ENCODE data around the gene AXL. TPM values are rescaled to one million over a fixed set of nuclear protein-coding genes. Genes with fewer than 3 reads are reported as not detected.

The AXL gene
- total RNA-seq, 1 experiment from 2014 or later = 128 TPM

- DNase-seq (ENCODE audit: low read depth, low spot score) (no peak), ATAC-seq (no peak)
- TF ChIP-seq, protein P1, sequence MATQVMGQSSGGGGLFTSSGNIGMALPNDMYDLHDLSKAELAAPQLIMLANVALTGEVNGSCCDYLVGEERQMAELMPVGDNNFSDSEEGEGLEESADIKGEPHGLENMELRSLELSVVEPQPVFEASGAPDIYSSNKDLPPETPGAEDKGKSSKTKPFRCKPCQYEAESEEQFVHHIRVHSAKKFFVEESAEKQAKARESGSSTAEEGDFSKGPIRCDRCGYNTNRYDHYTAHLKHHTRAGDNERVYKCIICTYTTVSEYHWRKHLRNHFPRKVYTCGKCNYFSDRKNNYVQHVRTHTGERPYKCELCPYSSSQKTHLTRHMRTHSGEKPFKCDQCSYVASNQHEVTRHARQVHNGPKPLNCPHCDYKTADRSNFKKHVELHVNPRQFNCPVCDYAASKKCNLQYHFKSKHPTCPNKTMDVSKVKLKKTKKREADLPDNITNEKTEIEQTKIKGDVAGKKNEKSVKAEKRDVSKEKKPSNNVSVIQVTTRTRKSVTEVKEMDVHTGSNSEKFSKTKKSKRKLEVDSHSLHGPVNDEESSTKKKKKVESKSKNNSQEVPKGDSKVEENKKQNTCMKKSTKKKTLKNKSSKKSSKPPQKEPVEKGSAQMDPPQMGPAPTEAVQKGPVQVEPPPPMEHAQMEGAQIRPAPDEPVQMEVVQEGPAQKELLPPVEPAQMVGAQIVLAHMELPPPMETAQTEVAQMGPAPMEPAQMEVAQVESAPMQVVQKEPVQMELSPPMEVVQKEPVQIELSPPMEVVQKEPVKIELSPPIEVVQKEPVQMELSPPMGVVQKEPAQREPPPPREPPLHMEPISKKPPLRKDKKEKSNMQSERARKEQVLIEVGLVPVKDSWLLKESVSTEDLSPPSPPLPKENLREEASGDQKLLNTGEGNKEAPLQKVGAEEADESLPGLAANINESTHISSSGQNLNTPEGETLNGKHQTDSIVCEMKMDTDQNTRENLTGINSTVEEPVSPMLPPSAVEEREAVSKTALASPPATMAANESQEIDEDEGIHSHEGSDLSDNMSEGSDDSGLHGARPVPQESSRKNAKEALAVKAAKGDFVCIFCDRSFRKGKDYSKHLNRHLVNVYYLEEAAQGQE (IDR thresholded peaks at IDR 0.05; ENCODE audit: insufficient read depth in 1 of 2, low read depth in 2 of 2, low read length in 1 of 2) = no peak
- TF ChIP-seq CTCF (IDR thresholded peaks at IDR 0.05) = no peak
- no peak for TF ChIP-seq POLR2AphosphoS5 (IDR thresholded peaks at IDR 0.05; ENCODE audit: low read depth, low read length)
- no peak for TF ChIP-seq TCF7L2 (IDR thresholded peaks at IDR 0.05; ENCODE audit: low read depth, low read length)
- no peak for TF ChIP-seq SIN3A (IDR thresholded peaks at IDR 0.05; ENCODE audit: borderline replicate concordance, insufficient read depth, low read depth, low read length)
- CTCF ChIA-PET = no interaction called here
- Histone ChIP-seq H3K4me1 (ENCODE audit: control insufficient read depth, insufficient read depth, low read length) (no peaks in the 10 kb centered on the region), H3K27me3 (ENCODE audit: control insufficient read depth, insufficient read depth, low read length) (no peaks in the 10 kb centered on the region), H3K27ac (ENCODE audit: low read length) (no peak overlapping the region), H3K36me3 (ENCODE audit: control insufficient read depth, insufficient read depth, low read length) (peaks cover 2% of the 10 kb centered on the region; the same call in 1 of the 2 replicates), H3K4me3 (ENCODE audit: low read depth in 2 of 2, low read length in 2 of 2) (no peak overlapping the region), H3K9me3 (ENCODE audit: control insufficient read depth, insufficient read depth, low read depth, low read length) (no peaks in the 10 kb centered on the region)
- intact Hi-C loops (cut with micrococcal nuclease; ENCODE audit: unreplicated experiment) = no loop called here
- no TSS peak for BruUV-seq (replicated peaks)
- in situ Hi-C loops (cut with HindIII; ENCODE audit: low pct_unique_long_range_greater_than_20kb, low sequenced_read_pairs) = no loop called here
- POLR2A ChIA-PET = no interaction called here
Observed at GRCh38 chr19:41238244-41238643, 19.2 kb downstream of the AXL start.

GRCh38 chr19:41239363-41239762 lies 20.3 kb downstream of the AXL start:
- POLR2A ChIA-PET = no interaction called here

More at GRCh38 chr19:41239363-41239762, 20.3 kb downstream of the AXL start:
- no peak overlapping the region for H3K4me3 ChIP-seq (ENCODE audit: low read depth in 2 of 2, low read length in 2 of 2)
- no TSS peak for BruUV-seq (replicated peaks)
- no peaks in the 10 kb centered on the region for H3K9me3 ChIP-seq (ENCODE audit: control insufficient read depth, insufficient read depth, low read depth, low read length)
- DNase-seq (ENCODE audit: low read depth, low spot score) (no peak), ATAC-seq (no peak)
- H3K27ac ChIP-seq (ENCODE audit: low read length) = no peak overlapping the region
- H3K36me3 ChIP-seq (ENCODE audit: control insufficient read depth, insufficient read depth, low read length) = peaks cover under 1% of the 10 kb centered on the region; the same call in 1 of the 2 replicates
- no peaks in the 10 kb centered on the region for H3K4me1 ChIP-seq (ENCODE audit: control insufficient read depth, insufficient read depth, low read length)
- in situ Hi-C loops (cut with HindIII; ENCODE audit: low pct_unique_long_range_greater_than_20kb, low sequenced_read_pairs) = no loop called here
- CTCF ChIA-PET = no interaction called here
- H3K27me3 ChIP-seq (ENCODE audit: control insufficient read depth, insufficient read depth, low read length) = no peaks in the 10 kb centered on the region
- no peak for TF ChIP-seq CTCF (IDR thresholded peaks at IDR 0.05)
- no peak for TF ChIP-seq POLR2AphosphoS5 (IDR thresholded peaks at IDR 0.05; ENCODE audit: low read depth, low read length)
- no peak for TF ChIP-seq TCF7L2 (IDR thresholded peaks at IDR 0.05; ENCODE audit: low read depth, low read length)
- no peak for TF ChIP-seq SIN3A (IDR thresholded peaks at IDR 0.05; ENCODE audit: borderline replicate concordance, insufficient read depth, low read depth, low read length)
- TF ChIP-seq, protein P1 (IDR thresholded peaks at IDR 0.05; ENCODE audit: insufficient read depth in 1 of 2, low read depth in 2 of 2, low read length in 1 of 2) = no peak
- intact Hi-C loops (cut with micrococcal nuclease; ENCODE audit: unreplicated experiment) = no loop called here

All from Panc1 (cell line).